GM12878 (cell line): Measurements from ENCODE around the gene ITPKB. TPM values are rescaled to one million over a fixed set of nuclear protein-coding genes. Genes with fewer than 3 reads are reported as not detected.
A peak's percentile ranks its signal among the peaks of the same experiment; 100 is the strongest.

Experiments used
- ATAC-seq: fragments of 200-7000 bp; cut with Tn5 transposase; 3 replicates; pipeline ENCODE4 v1.9.1; 2020; ENCODE audit warnings: mild to moderate bottlenecking, moderate library complexity
- BruUV-seq: library from RNA; stranded (reverse); fragments of 400-500 nt; replicated peaks from 2 replicates; lab custom pipeline; 2021; lab: Mats Ljungman, UMichigan
- CTCF ChIA-PET: fragments of 300-600 bp; sonication (Branson Sonifier 250); formaldehyde crosslinking; extraction: SDS; loops from one replicate; lab custom pipeline; 2021; ENCODE audit warnings: inconsistent platforms; lab: Yijun Ruan, JAX
- POLR2A ChIA-PET: fragments of 350-600 bp; formaldehyde crosslinking; extraction: SDS; loops from one replicate; lab custom pipeline; 2021; ENCODE audit warnings: inconsistent platforms; lab: Charles Lee
- RAD21 ChIA-PET: fragments of 300-600 bp; sonication (Branson Sonifier 250); formaldehyde crosslinking; loops from one replicate; lab custom pipeline; 2023; ENCODE audit warnings: antibody characterized with exemption; ENCODE audit not compliant: unreplicated experiment; lab: Charles Lee
- SMC1A ChIA-PET: fragments of 300-600 bp; sonication (Branson Sonifier 250); formaldehyde crosslinking; loops from one replicate; lab custom pipeline; 2023; ENCODE audit not compliant: unreplicated experiment, uncharacterized antibody; lab: Charles Lee
- DNase-seq: peaks from one replicate; pipeline ENCODE4 v3.0.0-alpha.2; 2011; ENCODE audit warnings: low read depth, low spot score
- FAIRE-seq: peaks from 3 replicates; lab custom pipeline; 2011; peaks lifted over from hg19 to GRCh38; lab: Jason Lieb, UNC
- H2AFZ ChIP-seq: 2 replicates; pipeline ENCODE4 v1.6.0; 2011; ENCODE audit warnings: low read depth, low read length, control low read depth; ENCODE audit not compliant: control insufficient read depth
- H3K27ac ChIP-seq: 2 replicates; pipeline ENCODE4 v1.5.1; 2011; ENCODE audit warnings: control low read depth; ENCODE audit not compliant: control insufficient read depth, insufficient read depth
- H3K27me3 ChIP-seq, 2 experiments: replicated peaks in 1 of 2; 2 replicates each; pipeline versions ENCODE4 v1.6.0 to v1.6.1; 2011; ENCODE audit warnings: low read length in 1 of 2; ENCODE audit not compliant: control insufficient read depth in 2 of 2, insufficient read depth in 2 of 2
- H3K36me3 ChIP-seq, 2 experiments: 2 replicates each; pipeline ENCODE4 v1.5.1; 2011; ENCODE audit warnings: low read length in 1 of 2; ENCODE audit not compliant: control insufficient read depth in 2 of 2, insufficient read depth in 2 of 2
- H3K4me1 ChIP-seq: 2 replicates; pipeline ENCODE4 v1.6.1; 2011; ENCODE audit warnings: mild to moderate bottlenecking, low read length, moderate library complexity, mixed read lengths; ENCODE audit not compliant: control insufficient read depth, insufficient read depth
- H3K4me2 ChIP-seq: 2 replicates; pipeline ENCODE4 v1.6.0; 2011; ENCODE audit warnings: control low read depth; ENCODE audit not compliant: control insufficient read depth, insufficient read depth
- H3K4me3 ChIP-seq: fragments of 200-600 bp; sonication (generic); 2 replicates; pipeline ENCODE4 v1.5.1; 2016
- H3K79me2 ChIP-seq: 2 replicates; pipeline ENCODE4 v1.6.0; 2011; ENCODE audit warnings: low read length; ENCODE audit not compliant: control insufficient read depth, insufficient read depth
- H3K9ac ChIP-seq: 2 replicates; pipeline ENCODE4 v1.8.0; 2011; ENCODE audit warnings: low read length, control low read depth, mixed read lengths; ENCODE audit not compliant: control insufficient read depth, insufficient read depth
- H3K9me3 ChIP-seq: replicated peaks from 3 replicates; pipeline ENCODE4 v1.5.1; 2011; ENCODE audit warnings: mild to moderate bottlenecking, low read length; ENCODE audit not compliant: control insufficient read depth, insufficient read depth
- H4K20me1 ChIP-seq: 2 replicates; pipeline ENCODE4 v1.6.0; 2011; ENCODE audit not compliant: control insufficient read depth, insufficient read depth
- IKZF2 ChIP-seq, 2 experiments: fragments of 450-650 bp; IDR thresholded peaks; 2 replicates each; pipeline ENCODE4 v1.6.1; 2017; ENCODE audit warnings: mild to moderate bottlenecking in 2 of 2, moderate library complexity in 2 of 2
- IRF3 ChIP-seq: fragments of 450-650 bp; IDR thresholded peaks from 2 replicates; pipeline ENCODE4 v1.6.1; 2014; ENCODE audit warnings: mild to moderate bottlenecking
- JUND ChIP-seq: IDR thresholded peaks from 2 replicates; pipeline ENCODE4 v1.6.1; 2012; ENCODE audit warnings: low read depth, mild to moderate bottlenecking, low read length, improper control_type of control experiment, moderate library complexity
- LARP7 ChIP-seq: fragments of 450-650 bp; IDR thresholded peaks from 2 replicates; pipeline ENCODE4 v1.6.1; 2017; ENCODE audit warnings: mild to moderate bottlenecking
- REST ChIP-seq: IDR thresholded peaks from 2 replicates; pipeline ENCODE4 v1.6.1; 2012; ENCODE audit warnings: mild to moderate bottlenecking, low read depth, low read length
- SIX5 ChIP-seq: IDR thresholded peaks from 2 replicates; pipeline ENCODE4 v1.6.1; 2011; ENCODE audit warnings: mild to moderate bottlenecking, low read depth, low read length, moderate library complexity; ENCODE audit not compliant: severe bottlenecking
- STAT1 ChIP-seq: fragments of 450-650 bp; conservative IDR thresholded peaks from 2 replicates; pipeline ENCODE4 v1.6.1; 2014; ENCODE audit warnings: antibody characterized with exemption, mild to moderate bottlenecking
- WGBS: methylation state at CpG from one replicate; pipeline ENCODE4 v1.1.6; 2016; ENCODE audit warnings: low lambda C conversion rate; ENCODE audit not compliant: insufficient replicate concordance, insufficient coverage; ENCODE audit errors: missing lambda C conversion rate; 5-methylcytosine and 5-hydroxymethylcytosine counted together
- in situ Hi-C: fragments of 300-500 bp; cut with MboI; formaldehyde crosslinking; loops from 9 replicates; pipeline ENCODE4 v1.14.3; 2018; ENCODE audit warnings: mixed read lengths
- intact Hi-C: fragments of 100-400 bp; cut with micrococcal nuclease; formaldehyde crosslinking; loops from one replicate; pipeline ENCODE4 v1.14.2; 2022; ENCODE audit not compliant: unreplicated experiment
- polyA plus RNA-seq, 11 experiments: library from polyadenylated mRNA; depleted of rRNA in 4 of 11; unstranded in 6 of 11; stranded (reverse) in 5 of 11; fragments of >200 nt; fragmentation: Nextera tagmentation in 4 of 11; fragmentation: Illumina TruSeq in 1 of 11; extraction: Ambion mirVana in 4 of 11; extraction: Trizol in 1 of 11; gene quantifications; 1 replicate in 1 of 11; 2 replicates in 10 of 11; pipeline versions ENCODE4 v1.2.1 to v1.2.3, GENCODE V29; 2011 to 2016; ENCODE audit warnings: inconsistent platforms in 2 of 11, missing spikeins in 2 of 11, low read depth in 1 of 11
- total RNA-seq, 4 experiments: library from RNA; depleted of rRNA in 3 of 4; stranded (reverse); fragments of >200 nt in 3 of 4; fragmentation: Illumina TruSeq in 1 of 4; extraction: Trizol in 1 of 4; gene quantifications; 2 replicates each; pipeline versions ENCODE4 v1.2.1 to v1.2.3, GENCODE V29; 2013 to 2021

The ITPKB gene
- total and polyA plus RNA-seq, 10 of the 15 experiments (the other 5 are each of a cell fraction or from before 2014, with no cell fraction given): 1.3 to 38.7 (median 12.9) TPM

- ATAC-seq: peak; percentile 66
- intact Hi-C loops: loop anchor here (5.0 kb wide), 1 partner anchor 129 kb away; no protein-coding TSS in a partner anchor
- H3K27me3 ChIP-seq: no peaks in the 10 kb centered on the region
- TF ChIP-seq REST (peak; percentile 58; the same call in 1 of the 2 replicates), IKZF2 (IDR thresholded peaks at IDR 0.05) (no peak), STAT1 (no peak), SIX5 (no peak), LARP7 (no peak), JUND (no peak), IRF3 (no peak)
- ChIA-PET POLR2A (interaction anchor here (0.6 to 1.8 kb wide), 7 partner anchors 14 to 73 kb away, joined by 3 to 5 read pairs (median 4); no protein-coding TSS in a partner anchor), RAD21 (interaction anchor here (0.6 to 2.5 kb wide), 14 partner anchors 10 to 185 kb away, joined by 3 to 11 read pairs (median 5); no protein-coding TSS in a partner anchor), SMC1A (interaction anchor here (0.9 to 3.5 kb wide), 17 partner anchors 10 to 131 kb away, joined by 3 to 16 read pairs (median 3); partner anchors contain the start of gene ITPKB), CTCF (interaction anchor here (0.7 to 2.6 kb wide), 12 partner anchors 9 to 291 kb away, joined by 3 to 12 read pairs (median 3); no protein-coding TSS in a partner anchor)
- DNase-seq: no peak
- peak overlapping the region; percentile 60 for H3K27ac ChIP-seq
- H3K36me3 ChIP-seq: peaks cover 1 to 3% of the 10 kb centered on the region in 2 experiments; a peak in 3 of 4 replicates
- H2AFZ ChIP-seq: no peak overlapping the region
- 0 out of 2 replicates have a peak, but pooled peaks cover 2% of the 10 kb centered on the region for H4K20me1 ChIP-seq
- 31% methylated on average over 5 of the region's 5 CpGs for WGBS
- H3K4me3 ChIP-seq: no peak overlapping the region
- FAIRE-seq: no peak
- 0 out of 2 replicates have a peak overlapping the region, but pooled peaks have one; percentile 41 for H3K4me2 ChIP-seq
- H3K4me1 ChIP-seq: peaks cover 29% of the 10 kb centered on the region
- H3K79me2 ChIP-seq: peaks cover 22% of the 10 kb centered on the region
- H3K9me3 ChIP-seq: no peaks in the 10 kb centered on the region
- no TSS peak for BruUV-seq
- in situ Hi-C loops: no loop called here
- no peak overlapping the region for H3K9ac ChIP-seq
Measured at GRCh38 chr1:226697929-226698544, 41.0 kb downstream of the ITPKB start.
